ENCODE measurements around the gene AOX1.
"Not testable (repeated sequence)": the region's sequence is repeated elsewhere in the genome, so short reads cannot be mapped to it uniquely, and the experiment has no call there.

The AOX1 gene

GRCh38 chr2:200585730-200586643 lies at the start of gene AOX1:
TSS of gene AOX1 (plus strand) at chr2:200586014. CDS start at chr2:200586109, 95 bp downstream.
- DNase-seq = no peak

GRCh38 chr2:200538139-200538538 lies 47.7 kb upstream of the AOX1 start:
- DNase-seq = no peak

- DNase-seq = no peak
Measured at GRCh38 chr2:200540793-200541192, 45.0 kb upstream of the AOX1 start.

GRCh38 chr2:200566596-200566995 lies 19.2 kb upstream of the AOX1 start:
- not testable (repeated sequence) for DNase-seq

- DNase-seq = no peak
Measured at GRCh38 chr2:200567932-200568331, 17.9 kb upstream of the AOX1 start.

GRCh38 chr2:200575957-200576356 lies 9.9 kb upstream of the AOX1 start:
- DNase-seq = no peak

- no peak for DNase-seq
Measured at GRCh38 chr2:200577027-200577426, 8.8 kb upstream of the AOX1 start.

- no peak for DNase-seq
Measured at GRCh38 chr2:200578778-200579177, 7.0 kb upstream of the AOX1 start.

- DNase-seq = no peak
Measured at GRCh38 chr2:200584639-200585038, 1.2 kb upstream of the AOX1 start.

- DNase-seq = no peak
Measured at GRCh38 chr2:200585340-200585729, 479 bp upstream of the AOX1 start.

GRCh38 chr2:200586644-200586975 lies 796 bp downstream of the AOX1 start:
- DNase-seq = no peak

- DNase-seq = no peak
Measured at GRCh38 chr2:200587007-200587616, 1.3 kb downstream of the AOX1 start.

GRCh38 chr2:200588076-200588678 lies 2.4 kb downstream of the AOX1 start:
- no peak for DNase-seq

GRCh38 chr2:200590090-200590489 lies 4.3 kb downstream of the AOX1 start:
- no peak for DNase-seq

- DNase-seq = no peak
Measured at GRCh38 chr2:200591308-200591707, 5.5 kb downstream of the AOX1 start.

- no peak for DNase-seq
Measured at GRCh38 chr2:200592406-200593075, 6.7 kb downstream of the AOX1 start.

- DNase-seq = no peak
Measured at GRCh38 chr2:200593905-200594304, 8.1 kb downstream of the AOX1 start.

- no peak for DNase-seq
Measured at GRCh38 chr2:200595913-200596312, 10.1 kb downstream of the AOX1 start.

- no peak for DNase-seq
Measured at GRCh38 chr2:200596774-200597570, 11.2 kb downstream of the AOX1 start.

- DNase-seq = no peak
Measured at GRCh38 chr2:200599206-200599605, 13.4 kb downstream of the AOX1 start.

- DNase-seq = no peak
Measured at GRCh38 chr2:200600549-200601225, 14.9 kb downstream of the AOX1 start.

GRCh38 chr2:200602584-200602983 lies 16.8 kb downstream of the AOX1 start:
- no peak for DNase-seq

All from NCI-H1105 treated with DMSO at 0.1 percent for 48 hours (cell line).